HG03558 (cell line): ENCODE results near the gene BCORL1.

Experiments
- ATAC-seq: cut with Tn5 transposase; IDR thresholded peaks from one replicate; pipeline ENCODE4 v1.9.1; 2021; ENCODE audit warnings: moderate number of reproducible peaks; ENCODE audit not compliant: unreplicated experiment; ENCODE audit errors: extremely low read depth

Gene BCORL1, protein sequence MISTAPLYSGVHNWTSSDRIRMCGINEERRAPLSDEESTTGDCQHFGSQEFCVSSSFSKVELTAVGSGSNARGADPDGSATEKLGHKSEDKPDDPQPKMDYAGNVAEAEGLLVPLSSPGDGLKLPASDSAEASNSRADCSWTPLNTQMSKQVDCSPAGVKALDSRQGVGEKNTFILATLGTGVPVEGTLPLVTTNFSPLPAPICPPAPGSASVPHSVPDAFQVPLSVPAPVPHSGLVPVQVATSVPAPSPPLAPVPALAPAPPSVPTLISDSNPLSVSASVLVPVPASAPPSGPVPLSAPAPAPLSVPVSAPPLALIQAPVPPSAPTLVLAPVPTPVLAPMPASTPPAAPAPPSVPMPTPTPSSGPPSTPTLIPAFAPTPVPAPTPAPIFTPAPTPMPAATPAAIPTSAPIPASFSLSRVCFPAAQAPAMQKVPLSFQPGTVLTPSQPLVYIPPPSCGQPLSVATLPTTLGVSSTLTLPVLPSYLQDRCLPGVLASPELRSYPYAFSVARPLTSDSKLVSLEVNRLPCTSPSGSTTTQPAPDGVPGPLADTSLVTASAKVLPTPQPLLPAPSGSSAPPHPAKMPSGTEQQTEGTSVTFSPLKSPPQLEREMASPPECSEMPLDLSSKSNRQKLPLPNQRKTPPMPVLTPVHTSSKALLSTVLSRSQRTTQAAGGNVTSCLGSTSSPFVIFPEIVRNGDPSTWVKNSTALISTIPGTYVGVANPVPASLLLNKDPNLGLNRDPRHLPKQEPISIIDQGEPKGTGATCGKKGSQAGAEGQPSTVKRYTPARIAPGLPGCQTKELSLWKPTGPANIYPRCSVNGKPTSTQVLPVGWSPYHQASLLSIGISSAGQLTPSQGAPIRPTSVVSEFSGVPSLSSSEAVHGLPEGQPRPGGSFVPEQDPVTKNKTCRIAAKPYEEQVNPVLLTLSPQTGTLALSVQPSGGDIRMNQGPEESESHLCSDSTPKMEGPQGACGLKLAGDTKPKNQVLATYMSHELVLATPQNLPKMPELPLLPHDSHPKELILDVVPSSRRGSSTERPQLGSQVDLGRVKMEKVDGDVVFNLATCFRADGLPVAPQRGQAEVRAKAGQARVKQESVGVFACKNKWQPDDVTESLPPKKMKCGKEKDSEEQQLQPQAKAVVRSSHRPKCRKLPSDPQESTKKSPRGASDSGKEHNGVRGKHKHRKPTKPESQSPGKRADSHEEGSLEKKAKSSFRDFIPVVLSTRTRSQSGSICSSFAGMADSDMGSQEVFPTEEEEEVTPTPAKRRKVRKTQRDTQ (N-terminal part only)

DNA sequence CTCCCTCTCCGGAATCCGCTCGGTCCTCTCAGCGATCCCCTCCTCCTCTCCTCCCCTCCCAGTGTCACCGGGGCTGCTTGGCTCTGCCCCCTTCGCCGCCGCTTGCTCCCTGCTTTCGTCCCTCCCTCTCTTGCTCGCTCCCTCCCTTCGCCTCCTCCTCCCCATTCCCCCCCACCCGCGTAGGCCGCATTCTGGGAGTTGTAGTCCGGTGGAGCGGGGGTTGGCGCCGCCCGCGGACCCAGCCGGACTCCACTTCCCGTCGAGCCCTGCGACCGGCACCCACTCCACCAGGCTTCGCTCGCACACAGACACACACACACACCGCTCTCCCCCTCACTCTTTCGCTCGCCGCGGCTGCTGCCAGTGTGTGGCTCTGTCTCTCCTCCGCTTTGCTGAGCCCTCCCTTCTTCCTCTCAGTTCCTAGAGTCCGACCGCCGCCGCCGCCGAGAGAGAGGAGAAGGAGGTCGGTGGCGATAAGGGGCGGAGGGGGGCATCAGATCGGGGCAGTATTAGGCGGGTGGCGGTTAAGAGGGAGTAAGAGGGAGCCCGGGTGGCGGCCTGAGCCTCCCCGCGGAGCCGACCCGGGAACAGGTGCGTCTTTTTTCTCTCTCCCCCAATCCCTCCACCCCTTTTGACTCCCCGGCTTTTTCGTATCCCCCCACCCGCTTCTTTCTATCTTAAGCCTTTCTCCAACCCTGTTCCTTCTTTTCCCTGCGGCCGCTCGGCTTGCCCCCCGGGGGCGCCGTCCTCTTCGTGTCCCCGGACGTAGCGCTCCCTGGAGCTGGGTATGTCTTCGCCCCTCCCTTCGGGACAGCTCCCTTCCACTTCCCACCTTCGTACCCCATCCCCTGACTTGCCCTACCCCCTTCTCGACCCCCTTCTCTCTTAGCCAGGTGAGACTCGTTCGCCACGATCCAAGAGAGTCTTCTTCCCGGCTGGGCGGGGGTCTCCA lies at the start of gene BCORL1:
Gene BCORL1 (plus strand): TSS at position 336 of the 952 bp plus-strand sequence. CDS start 22,597 bp downstream, outside the sequence.
- ATAC-seq, result peak; percentile 73

DNA sequence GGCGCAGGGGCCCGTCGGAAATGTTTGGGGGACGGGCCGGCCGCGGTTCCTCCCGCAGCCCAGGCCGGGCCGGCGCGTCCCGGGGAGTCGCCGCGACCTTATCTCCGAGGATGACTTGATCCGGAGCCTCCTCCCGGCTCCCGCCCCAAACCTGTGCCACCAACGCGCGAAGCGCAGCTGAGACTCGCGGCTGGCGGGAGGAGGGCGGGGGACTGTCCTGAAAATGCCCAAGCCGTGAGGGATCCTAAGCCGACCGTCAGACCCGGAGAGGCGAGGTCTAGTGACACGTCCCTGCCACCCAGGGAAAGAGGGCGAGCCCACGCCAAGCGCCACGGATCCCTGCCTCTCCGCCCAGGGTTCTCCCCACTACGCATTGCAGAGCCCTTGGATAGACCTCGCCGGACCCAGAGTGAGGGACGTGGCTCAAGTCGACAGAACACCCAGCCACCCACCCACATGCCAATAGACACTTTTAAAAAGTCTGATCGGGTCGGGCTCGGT lies 49.6 kb upstream of the BCORL1 start:
- no peak for ATAC-seq

DNA sequence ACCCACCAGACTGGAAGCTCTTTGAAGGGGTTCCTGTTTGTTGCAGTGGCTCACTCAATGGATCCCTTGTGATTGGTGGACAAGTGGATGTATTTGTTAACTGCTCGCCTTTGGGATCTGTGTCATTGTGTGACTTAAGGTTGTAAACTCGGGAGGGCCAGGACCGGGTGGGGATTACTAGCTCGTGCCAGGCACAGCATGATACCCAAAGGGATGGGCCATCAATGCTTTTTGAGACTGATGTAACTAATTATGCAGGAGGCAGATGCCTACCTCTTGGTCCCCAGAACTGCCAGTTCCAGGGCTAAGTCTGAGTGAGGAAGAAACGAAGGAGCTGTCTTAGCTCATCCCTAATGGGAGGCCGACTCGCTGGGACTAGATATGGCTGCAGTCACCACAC lies 48.7 kb upstream of the BCORL1 start:
- no peak for ATAC-seq

DNA sequence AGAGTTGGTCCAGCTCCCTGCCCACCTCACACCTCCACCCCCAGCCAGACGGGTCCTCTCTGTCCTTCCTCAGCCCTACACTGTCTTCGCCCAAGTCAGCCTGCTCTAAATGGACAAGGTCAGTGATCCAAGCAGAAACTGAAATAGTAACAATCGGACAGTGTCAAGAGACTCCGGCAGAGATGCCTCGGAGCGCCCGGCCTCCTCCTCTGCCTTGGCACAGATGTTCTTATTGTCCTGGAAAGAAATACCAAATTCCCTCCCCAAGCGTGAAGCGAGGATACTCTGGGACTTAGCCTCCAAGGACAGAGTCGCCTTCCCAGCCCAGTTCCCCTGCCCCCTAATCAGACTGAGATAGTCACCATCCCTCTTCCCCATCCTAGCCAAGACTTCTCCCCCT lies 48.0 kb upstream of the BCORL1 start:
- ATAC-seq, result no peak

DNA sequence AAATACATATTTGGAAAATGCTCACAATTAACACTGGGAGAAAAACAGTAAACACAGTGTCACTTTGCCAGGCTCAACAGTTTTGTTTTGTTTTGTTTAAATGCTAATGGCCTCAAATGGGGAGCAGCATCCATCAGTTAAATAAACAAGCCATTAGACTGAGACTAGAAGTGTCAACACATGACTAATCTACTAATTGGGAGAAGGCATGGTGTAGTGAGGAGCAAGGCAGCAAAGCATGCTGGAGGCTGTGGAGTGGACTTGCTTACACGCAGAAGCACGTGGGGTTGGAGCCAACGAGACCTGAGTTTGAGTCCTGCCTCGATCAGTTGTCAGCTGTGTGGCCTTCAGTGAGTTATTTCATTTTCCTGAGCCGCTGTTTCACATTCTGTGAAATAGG lies 47.5 kb upstream of the BCORL1 start:
- ATAC-seq, result no peak

DNA sequence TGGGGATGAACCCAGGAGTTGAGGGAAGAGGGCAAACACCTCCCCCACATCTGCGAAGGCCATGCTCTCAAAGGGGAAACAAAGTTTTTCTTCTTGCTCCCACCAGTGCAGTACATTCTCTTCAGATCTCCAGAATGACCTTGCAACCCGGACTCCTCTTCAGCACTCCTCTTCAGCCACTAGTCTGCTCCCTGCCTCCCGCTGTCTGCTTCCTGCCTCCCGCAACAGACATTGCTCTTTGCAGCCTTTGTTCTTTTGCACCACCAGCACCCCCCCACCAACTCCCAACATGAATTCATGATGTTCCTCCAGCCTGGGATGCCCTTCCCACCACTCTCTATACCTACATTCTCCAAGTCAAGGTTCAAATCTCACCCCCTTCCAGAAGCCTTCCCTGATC lies 44.4 kb upstream of the BCORL1 start:
- ATAC-seq, result no peak

DNA sequence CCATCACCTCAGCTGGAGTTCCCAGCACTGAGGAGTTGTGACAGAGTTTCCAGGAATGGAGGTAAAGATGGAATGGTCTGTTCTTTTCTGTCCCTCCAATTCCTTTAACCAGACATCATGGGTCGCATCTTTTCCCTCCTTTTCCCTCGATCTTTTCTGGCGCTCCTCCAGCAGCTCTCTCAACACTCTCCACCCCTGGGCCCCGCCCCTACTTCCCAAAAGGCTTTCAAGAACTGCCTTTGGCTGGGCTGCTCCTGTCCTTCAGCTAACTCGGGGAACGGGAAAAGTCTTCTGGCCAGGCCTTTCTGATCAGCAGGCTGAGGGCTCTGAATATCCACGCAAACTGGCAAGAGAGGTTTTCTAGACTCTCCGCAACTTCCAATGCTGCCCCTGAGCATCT lies 42.4 kb upstream of the BCORL1 start:
- ATAC-seq, result no peak

DNA sequence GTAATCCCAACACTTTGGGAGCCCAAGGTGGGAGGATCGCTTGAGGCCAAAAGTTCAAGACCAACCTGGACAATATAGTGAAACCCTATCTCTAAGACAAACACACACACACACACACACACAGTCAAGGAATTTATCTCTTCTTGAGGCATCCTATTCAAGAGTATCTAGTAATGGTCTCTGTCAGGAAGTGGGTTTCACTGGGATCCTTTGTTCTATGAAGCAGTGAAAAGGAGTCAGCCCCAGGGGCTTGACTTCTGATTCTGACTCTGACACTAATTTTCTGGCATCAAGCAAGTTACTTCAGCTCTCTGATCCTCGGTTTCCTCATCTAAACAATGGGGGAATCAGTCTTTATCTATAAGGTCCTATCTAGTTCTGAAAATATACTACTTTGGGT lies 41.7 kb upstream of the BCORL1 start:
- no peak for ATAC-seq

DNA sequence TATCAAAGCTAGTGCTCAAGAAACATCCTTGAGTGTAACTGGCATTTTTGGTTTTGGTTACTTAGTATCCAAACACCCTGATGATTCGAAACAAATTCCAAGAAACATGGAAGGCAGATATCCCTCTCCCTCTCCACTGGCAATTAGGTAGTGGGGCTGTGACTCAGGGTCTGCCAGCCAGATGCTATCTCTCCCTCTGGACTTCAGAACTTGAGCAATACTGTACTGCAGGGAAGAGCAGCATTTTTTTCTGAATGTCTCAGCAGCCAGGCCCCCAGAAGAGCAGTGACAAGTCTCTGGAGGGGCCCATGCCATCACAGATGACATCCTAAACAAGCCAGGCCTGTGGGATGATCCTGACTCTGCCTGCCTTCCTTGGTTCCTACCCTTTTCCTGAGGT lies 37.3 kb upstream of the BCORL1 start:
- no peak for ATAC-seq

DNA sequence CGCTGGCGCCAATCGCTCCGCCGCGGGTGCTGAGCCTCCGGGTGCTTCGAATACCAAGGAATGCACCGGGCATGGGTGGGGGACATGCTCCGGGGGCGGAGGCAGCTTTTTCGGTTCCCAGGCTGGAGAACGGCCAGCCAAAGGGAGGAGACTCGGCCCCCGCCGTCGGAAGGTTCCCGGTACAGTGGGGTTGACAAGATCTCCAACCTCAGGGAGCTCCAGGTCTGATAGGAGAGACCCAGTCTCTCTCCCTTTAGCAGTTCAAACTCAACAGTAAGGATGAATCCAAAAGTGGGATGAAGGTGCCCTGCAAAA lies 29.1 kb upstream of the BCORL1 start:
- no peak for ATAC-seq

DNA sequence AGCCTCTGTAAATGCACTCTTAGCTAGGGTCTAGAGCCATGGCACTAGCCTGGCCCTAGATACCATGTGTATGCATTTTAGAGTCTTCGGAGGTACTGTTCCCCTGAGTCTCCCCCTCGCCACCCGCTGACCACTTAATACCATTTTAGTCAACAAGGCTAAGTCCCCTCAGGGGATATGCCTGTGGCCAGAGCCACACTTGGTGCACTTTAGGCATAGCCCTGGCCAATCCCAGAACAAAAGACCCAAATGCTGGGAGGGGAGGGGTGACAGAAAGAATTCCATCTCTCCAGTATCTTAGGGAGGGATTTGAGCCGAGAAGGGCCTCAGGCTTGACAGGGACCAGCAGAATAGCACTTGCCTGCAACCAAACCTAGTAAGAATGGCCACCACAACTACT lies 28.6 kb upstream of the BCORL1 start:
- ATAC-seq, result no peak

DNA sequence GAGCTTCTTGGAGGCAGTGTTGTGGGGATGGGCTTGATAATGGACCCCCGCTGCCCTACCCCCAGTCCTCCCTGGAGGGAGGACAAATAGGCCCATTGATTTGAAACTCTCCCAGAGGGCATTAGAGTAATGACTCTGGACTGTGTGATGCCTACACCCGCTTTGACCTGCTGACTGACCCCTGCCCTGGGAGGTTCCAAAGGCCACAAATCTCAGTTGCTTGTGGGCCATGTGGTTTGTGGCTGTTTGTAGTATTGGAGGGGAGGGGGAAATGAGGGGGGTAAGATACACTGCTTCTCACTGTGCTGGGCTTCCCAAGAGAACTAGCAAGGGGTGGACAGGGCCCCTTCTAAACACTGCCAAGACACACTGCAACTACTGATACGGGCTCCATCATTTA lies 27.6 kb upstream of the BCORL1 start:
- no peak for ATAC-seq

DNA sequence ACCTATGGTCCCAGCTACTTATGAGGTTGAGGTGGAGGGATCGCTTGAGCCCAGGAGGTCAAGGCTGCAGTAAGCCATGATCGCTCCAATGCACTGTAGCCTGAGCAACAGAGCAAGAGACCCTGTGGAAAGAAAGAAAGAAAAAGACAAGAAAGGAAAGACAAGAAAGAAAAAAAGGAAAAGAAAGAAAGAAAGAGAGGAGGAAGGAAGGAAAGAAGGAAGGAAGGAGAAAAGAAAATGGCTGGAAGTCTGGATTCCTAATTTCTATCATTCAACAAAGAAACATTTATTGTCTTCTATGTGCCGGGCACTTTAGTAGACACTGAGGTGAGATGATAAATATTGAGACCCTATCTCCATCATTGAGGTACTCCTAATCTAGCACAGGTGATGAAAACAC lies 26.8 kb upstream of the BCORL1 start:
- ATAC-seq, result no peak

DNA sequence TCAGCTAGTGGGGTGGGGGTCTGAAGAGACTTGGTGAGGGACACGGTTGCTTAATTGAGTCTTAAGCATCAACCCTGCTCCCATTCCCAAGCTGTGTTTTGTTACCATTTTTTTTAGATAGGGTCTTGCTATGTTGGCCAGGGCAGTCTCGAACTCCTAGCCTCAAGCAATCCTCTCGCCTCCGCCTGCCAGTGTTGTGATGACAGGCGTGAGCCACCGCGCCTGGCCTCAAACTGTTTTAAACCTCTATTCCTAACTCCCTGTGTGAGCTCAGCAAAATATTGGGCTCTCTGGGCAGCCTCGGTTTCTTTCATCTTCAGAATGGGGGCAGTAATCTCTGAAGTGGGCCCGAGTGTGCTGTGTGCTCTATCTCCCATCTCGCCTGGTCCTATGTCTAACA lies 26.3 kb upstream of the BCORL1 start:
- ATAC-seq, result no peak

DNA sequence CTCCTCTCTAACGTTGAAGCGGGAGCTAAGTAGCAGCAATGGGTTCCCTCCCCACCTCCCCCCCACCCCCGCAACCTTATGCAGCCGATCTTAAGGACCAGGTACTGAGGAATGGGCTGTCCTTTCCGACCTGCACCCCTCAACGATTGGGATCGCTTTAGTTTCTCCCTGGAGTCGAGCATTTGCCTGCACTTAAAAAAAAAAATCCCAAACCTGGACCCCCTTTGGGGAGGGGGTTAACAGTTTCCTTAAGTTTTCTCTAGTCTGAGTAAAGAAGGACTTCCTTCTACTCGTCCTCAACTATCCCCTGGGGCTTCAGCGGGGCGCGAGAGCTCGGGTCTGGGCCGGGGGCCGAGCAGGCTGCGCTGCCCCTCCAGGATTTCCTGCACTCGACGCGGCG lies 25.7 kb upstream of the BCORL1 start:
- ATAC-seq, result no peak

DNA sequence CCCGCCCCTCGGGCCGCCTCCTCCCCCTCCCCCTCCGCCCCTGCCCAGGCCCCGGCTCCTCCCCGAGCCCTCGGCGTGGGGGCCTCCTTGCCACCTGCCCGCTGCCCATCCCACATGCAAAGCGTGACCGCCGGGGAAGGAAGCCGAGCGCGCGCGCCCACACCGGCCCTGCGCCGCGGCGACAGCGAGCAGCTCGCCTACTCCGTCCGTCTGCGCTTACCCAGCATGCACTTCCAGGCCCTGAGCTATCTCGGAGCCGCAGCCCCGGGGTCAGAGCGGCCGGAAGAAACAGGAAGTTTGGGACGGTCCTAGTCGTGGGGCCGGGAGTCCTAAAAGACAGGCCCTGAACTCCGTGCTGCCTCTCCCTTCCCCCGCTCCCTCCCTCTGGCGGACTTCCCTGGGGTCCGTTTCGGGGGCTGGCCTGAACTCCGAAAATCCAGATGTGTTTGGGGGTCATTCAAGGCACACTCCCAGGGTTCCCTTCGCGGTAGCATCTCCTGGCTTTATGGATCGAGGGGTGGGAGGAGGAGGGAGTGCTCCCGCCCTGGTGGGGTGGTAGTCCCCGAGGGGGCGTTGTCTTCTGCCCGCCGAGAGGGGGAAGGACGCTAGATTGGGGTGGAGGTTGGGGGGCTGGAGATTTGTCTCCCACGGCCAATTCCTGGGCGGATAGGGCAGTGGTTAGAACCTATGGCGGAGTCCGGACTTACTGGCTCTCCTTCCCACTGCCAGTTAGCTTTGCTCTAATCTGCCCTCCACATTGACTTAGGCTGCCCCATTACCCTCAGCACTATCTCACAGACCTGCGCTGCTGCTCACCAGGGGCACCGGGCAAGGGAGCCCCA lies 25.0 kb upstream of the BCORL1 start:
- ATAC-seq, result peak; percentile 56

DNA sequence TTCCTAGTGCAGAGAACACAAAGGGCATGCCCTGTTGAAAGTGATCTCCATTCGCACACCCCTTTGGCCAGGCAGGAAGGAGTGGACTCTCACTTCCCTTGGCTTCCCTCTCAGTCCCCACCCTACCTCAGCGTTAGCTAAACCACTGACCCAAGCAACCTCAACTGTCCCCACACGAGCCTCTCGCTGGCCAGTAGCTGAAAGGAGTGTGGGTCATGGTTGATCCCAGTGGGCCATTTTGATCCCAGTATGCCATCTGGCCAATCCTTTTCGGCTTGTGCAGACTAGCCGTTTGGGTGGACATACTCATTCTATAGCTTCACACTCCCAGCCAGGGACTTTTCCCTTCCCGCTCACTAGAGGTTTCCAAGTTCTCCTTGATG lies 24.4 kb upstream of the BCORL1 start:
- no peak for ATAC-seq

DNA sequence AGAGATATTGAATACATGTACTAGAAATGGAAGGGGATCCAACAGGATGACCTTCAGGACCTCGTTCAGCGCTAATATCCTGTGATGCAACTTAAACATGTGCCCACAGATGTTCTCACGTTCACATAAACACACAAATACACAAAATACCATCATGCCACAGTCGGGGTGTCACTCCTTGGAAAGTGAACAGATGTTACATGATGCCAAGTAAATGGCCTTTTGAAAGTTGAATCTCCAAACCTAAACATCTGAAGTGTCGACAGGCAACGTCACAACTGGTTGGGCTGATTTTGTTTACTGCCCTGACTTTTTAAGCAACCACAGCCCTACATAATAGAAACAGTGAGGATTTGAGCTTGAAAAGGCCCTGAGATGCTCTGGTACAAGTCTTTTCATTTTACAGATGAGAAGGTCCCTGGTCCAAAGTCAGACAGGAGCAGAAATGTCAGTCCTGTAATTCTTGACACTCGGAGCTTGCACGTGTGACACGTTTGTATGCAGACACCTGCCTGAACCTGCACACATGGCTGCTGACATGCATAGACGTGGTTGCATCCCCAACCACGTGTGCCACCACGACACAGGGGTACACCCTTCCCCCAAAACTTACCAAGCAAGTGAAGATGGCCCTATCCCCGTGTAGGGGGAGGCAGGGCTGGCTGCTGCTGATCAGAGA lies 23.5 kb upstream of the BCORL1 start:
- no peak for ATAC-seq
